ENCODE measurements around the gene TMEM219. TPM values are rescaled to one million over a fixed set of nuclear protein-coding genes. Genes with fewer than 3 reads are reported as not detected.

The TMEM219 gene
- total RNA-seq, 2 donors from 2014 or later, result 149 to 174 TPM

GRCh38 chr16:29920288-29921033 lies 41.4 kb upstream of the TMEM219 start:
- Histone ChIP-seq H3K9me3 (no peaks in the 10 kb centered on the region), H3K4me3 (no peak overlapping the region), H3K27ac (no peak overlapping the region), H3K9ac (ENCODE audit: low read depth in 2 of 2, low read length in 2 of 2) (no peak overlapping the region), H3K27me3 (no peaks in the 10 kb centered on the region), H3K4me1 (peaks cover 6% of the 10 kb centered on the region), H3K36me3 (no peaks in the 10 kb centered on the region)
- intact Hi-C loops (cut with DNase I), result no loop called here
- no peak for TF ChIP-seq CTCF (IDR thresholded peaks at IDR 0.05)
- no peak for DNase-seq

GRCh38 chr16:29921034-29921385 lies 40.9 kb upstream of the TMEM219 start:
- intact Hi-C loops (cut with DNase I), result no loop called here
- Histone ChIP-seq H3K4me3 (no peak overlapping the region), H3K36me3 (no peaks in the 10 kb centered on the region), H3K9ac (ENCODE audit: low read depth in 2 of 2, low read length in 2 of 2) (no peak overlapping the region), H3K4me1 (peaks cover 6% of the 10 kb centered on the region), H3K27me3 (no peaks in the 10 kb centered on the region), H3K9me3 (no peaks in the 10 kb centered on the region), H3K27ac (no peak overlapping the region)
- DNase-seq, result no peak
- TF ChIP-seq CTCF (IDR thresholded peaks at IDR 0.05), result no peak

GRCh38 chr16:29922326-29922725 lies 39.6 kb upstream of the TMEM219 start:
- TF ChIP-seq CTCF (IDR thresholded peaks at IDR 0.05), result no peak
- Histone ChIP-seq H3K36me3 (no peaks in the 10 kb centered on the region), H3K4me1 (peaks cover 11% of the 10 kb centered on the region), H3K4me3 (no peak overlapping the region), H3K27ac (no peak overlapping the region), H3K27me3 (no peaks in the 10 kb centered on the region), H3K9me3 (no peaks in the 10 kb centered on the region), H3K9ac (ENCODE audit: low read depth in 2 of 2, low read length in 2 of 2) (no peak overlapping the region)
- no peak for DNase-seq
- intact Hi-C loops (cut with DNase I), result no loop called here

GRCh38 chr16:29922986-29923501 lies 38.8 kb upstream of the TMEM219 start:
- intact Hi-C loops (cut with DNase I), result no loop called here

GRCh38 chr16:29925105-29925756 lies 36.6 kb upstream of the TMEM219 start:
- H3K27me3 ChIP-seq, result no peaks in the 10 kb centered on the region
- DNase-seq, result peak; percentile 26
- peak overlapping the region; percentile 99 for H3K4me3 ChIP-seq
- peak overlapping the region; percentile 81 to 94 for H3K9ac ChIP-seq (ENCODE audit: low read depth in 2 of 2, low read length in 2 of 2)
- H3K27ac ChIP-seq, result peak overlapping the region; percentile 68
- H3K36me3 ChIP-seq, result no peaks in the 10 kb centered on the region
- intact Hi-C loops (cut with DNase I), result no loop called here
- TF ChIP-seq CTCF (IDR thresholded peaks at IDR 0.05), result no peak
- no peaks in the 10 kb centered on the region for H3K9me3 ChIP-seq
- peaks cover 11% of the 10 kb centered on the region for H3K4me1 ChIP-seq

More at GRCh38 chr16:29922986-29923501, 38.8 kb upstream of the TMEM219 start:
- TF ChIP-seq CTCF (IDR thresholded peaks at IDR 0.05), result no peak
- Histone ChIP-seq H3K27me3 (no peaks in the 10 kb centered on the region), H3K36me3 (no peaks in the 10 kb centered on the region), H3K4me3 (no peak overlapping the region), H3K9ac (ENCODE audit: low read depth in 2 of 2, low read length in 2 of 2) (peak overlapping the region in 1 of 2 donors; percentile 12), H3K9me3 (no peaks in the 10 kb centered on the region), H3K27ac (no peak overlapping the region), H3K4me1 (peaks cover 11% of the 10 kb centered on the region)
- no peak for DNase-seq
